SU-DHL-6 (cell line): Measurements from ENCODE around the gene BDNF.
A peak's percentile ranks its signal among the peaks of the same experiment; 100 is the strongest.

Experiments used
- H2AFZ ChIP-seq: fragments of 200-600 bp; sonication (generic); 2 replicates; pipeline ENCODE4 v1.6.1; 2014; ENCODE audit warnings: low read depth, mild to moderate bottlenecking, moderate library complexity, mixed read lengths, antibody characterized with exemption, low read length; ENCODE audit not compliant: severe bottlenecking
- H3F3A ChIP-seq: fragments of 200-600 bp; shearing (Covaris generic); 2 replicates; pipeline ENCODE4 v1.6.0; 2016; ENCODE audit warnings: antibody characterized with exemption, mild to moderate bottlenecking; ENCODE audit not compliant: insufficient read depth
- H3K27ac ChIP-seq: fragments of 200-600 bp; sonication (generic); 2 replicates; pipeline ENCODE4 v1.5.1; 2016; ENCODE audit warnings: low read depth, mild to moderate bottlenecking, low read length, moderate library complexity, mixed read lengths
- H3K27me3 ChIP-seq: fragments of 200-600 bp; sonication (generic), shearing (Covaris generic); 2 replicates; pipeline ENCODE4 v1.6.0; 2014; ENCODE audit warnings: mild to moderate bottlenecking, low read length
- H3K36me3 ChIP-seq: fragments of 200-600 bp; sonication (generic); 2 replicates; pipeline ENCODE4 v1.6.1; 2014; ENCODE audit warnings: mild to moderate bottlenecking, low read length, mixed read lengths
- H3K4me2 ChIP-seq: fragments of 300-600, 200-600 bp; shearing (Covaris generic), sonication (generic); 2 replicates; pipeline ENCODE4 v1.6.0; 2014; ENCODE audit warnings: low read length, low read depth, mild to moderate bottlenecking; ENCODE audit not compliant: poor library complexity, severe bottlenecking
- H3K4me3 ChIP-seq: fragments of 200-600 bp; sonication (generic); 2 replicates; pipeline ENCODE4 v1.5.1; 2014; ENCODE audit warnings: antibody characterized with exemption, low read length, mild to moderate bottlenecking, mixed read lengths; ENCODE audit not compliant: insufficient read depth, poor library complexity, severe bottlenecking
- H3K79me2 ChIP-seq: fragments of 200-600 bp; sonication (generic); 2 replicates; pipeline ENCODE4 v1.6.1; 2014; ENCODE audit warnings: mild to moderate bottlenecking, low read length, moderate library complexity; ENCODE audit not compliant: insufficient read depth
- H3K9ac ChIP-seq: fragments of 200-600 bp; sonication (generic); 2 replicates; pipeline ENCODE4 v1.7.0; 2014; ENCODE audit warnings: mild to moderate bottlenecking, low read length
- H3K9me2 ChIP-seq: fragments of 200-600 bp; sonication (generic); replicated peaks from 2 replicates; pipeline ENCODE4 v1.6.1; 2014; ENCODE audit warnings: low read length; ENCODE audit not compliant: insufficient read depth
- H3K9me3 ChIP-seq: fragments of 200-600 bp; sonication (generic); 2 replicates; pipeline ENCODE4 v1.6.1; 2014; ENCODE audit warnings: low read length, mixed read lengths; ENCODE audit not compliant: insufficient read depth
- H4K20me1 ChIP-seq: fragments of 200-600 bp; sonication (generic); 2 replicates; pipeline ENCODE4 v1.6.1; 2014; ENCODE audit warnings: low read depth, mild to moderate bottlenecking, antibody characterized with exemption, low read length, moderate library complexity, mixed read lengths
- CTCF ChIP-seq: fragments of 200-600 bp; sonication (generic); IDR thresholded peaks from one replicate; pipeline ENCODE4 v1.5.1; 2017; ENCODE audit warnings: antibody characterized with exemption, mild to moderate bottlenecking, low read length, moderate library complexity; ENCODE audit not compliant: insufficient read depth, poor library complexity, severe bottlenecking
- EZH2phosphoT487 ChIP-seq: fragments of 200-600 bp; sonication (generic), shearing (Covaris generic); conservative IDR thresholded peaks from 2 replicates; pipeline ENCODE4 v1.6.1; 2018; ENCODE audit warnings: mild to moderate bottlenecking, antibody characterized with exemption, low read length, moderate library complexity, mixed read lengths

BDNF gene

GRCh38 chr11:27623945-27624523 is 76.2 kb downstream of the BDNF start:
- Histone ChIP-seq H3K9ac (no peak overlapping the region), H3K36me3 (no peaks in the 10 kb centered on the region)

GRCh38 chr11:27622541-27623300 is 77.5 kb downstream of the BDNF start:
- Histone ChIP-seq H3K4me2 (no peak overlapping the region), H3K9ac (no peak overlapping the region), H3K27me3 (no peaks in the 10 kb centered on the region), H3K9me3 (no peaks in the 10 kb centered on the region), H3K36me3 (no peaks in the 10 kb centered on the region), H3K4me3 (no peak overlapping the region), H3F3A (no peaks in the 10 kb centered on the region), H3K79me2 (no peaks in the 10 kb centered on the region), H3K9me2 (no peaks in the 10 kb centered on the region), H2AFZ (no peak overlapping the region), H4K20me1 (no peaks in the 10 kb centered on the region), H3K27ac (no peak overlapping the region)
- TF ChIP-seq EZH2phosphoT487 (no peak), CTCF (no peak)

More at GRCh38 chr11:27623945-27624523, 76.2 kb downstream of the BDNF start:
- H3K9me2 ChIP-seq, result no peaks in the 10 kb centered on the region; the same call in 1 of the 2 replicates
- no peaks in the 10 kb centered on the region for H3F3A ChIP-seq
- no peaks in the 10 kb centered on the region for H3K27me3 ChIP-seq
- no peaks in the 10 kb centered on the region for H4K20me1 ChIP-seq
- TF ChIP-seq EZH2phosphoT487 (no peak), CTCF (no peak)
- H3K4me3 ChIP-seq, result no peak overlapping the region
- no peak overlapping the region for H2AFZ ChIP-seq
- no peak overlapping the region for H3K27ac ChIP-seq
- H3K9me3 ChIP-seq, result no peaks in the 10 kb centered on the region
- H3K79me2 ChIP-seq, result no peaks in the 10 kb centered on the region
- no peak overlapping the region for H3K4me2 ChIP-seq

- TF ChIP-seq CTCF (no peak), EZH2phosphoT487 (no peak)
- Histone ChIP-seq H3K79me2 (no peaks in the 10 kb centered on the region), H3K36me3 (no peaks in the 10 kb centered on the region), H3K9me2 (no peaks in the 10 kb centered on the region), H3F3A (no peaks in the 10 kb centered on the region), H3K9ac (no peak overlapping the region), H3K4me3 (no peak overlapping the region), H3K27ac (no peak overlapping the region), H3K27me3 (no peaks in the 10 kb centered on the region), H2AFZ (peak overlapping the region; percentile 37), H3K9me3 (no peaks in the 10 kb centered on the region), H3K4me2 (no peak overlapping the region), H4K20me1 (no peaks in the 10 kb centered on the region)
Measured at GRCh38 chr11:27621405-27622161, 78.7 kb downstream of the BDNF start.
